Spleen (tissue), 7 donors: ENCODE measurements around the gene CMIP.

ENCODE experiments used
- CTCF ChIP-seq, 11 experiments: fragments of 200-600 bp in 7 of 11; fragments of 450-650 bp in 4 of 11; sonication (generic) in 4 of 11; IDR thresholded peaks in 8 of 11; conservative IDR thresholded peaks in 3 of 11; 1 replicate in 7 of 11; 2 replicates in 4 of 11; pipeline versions ENCODE4 v1.4.0 to v1.8.0; 2016 to 2021; ENCODE audit warnings: antibody characterized with exemption in 11 of 11, inconsistent platforms in 4 of 11, mild to moderate bottlenecking in 1 of 11
- POLR2A ChIP-seq, 3 donors: fragments of 450-650 bp; IDR thresholded peaks; one replicate each; pipeline ENCODE4 v1.5.1; 2017; ENCODE audit warnings: antibody characterized with exemption in 3 of 3, mild to moderate bottlenecking in 1 of 3
- donor health status: DM: no; HTN: no; CAD: no; lungs with moderate emphysema.
- donor health status: DM: no; HTN: no; CAD: no.
- donor health status: DM: no; HTN: no; CAD: no.

GRCh38 chr16:81710044-81710443 is 265.4 kb downstream of the CMIP start:
- TF ChIP-seq CTCF (IDR thresholded peaks at IDR 0.05 in 8 of 11, conservative IDR thresholded peaks at IDR 0.05 in 3 of 11) = no peak
- no peak for TF ChIP-seq POLR2A (IDR thresholded peaks at IDR 0.05)
